ENCODE results near the gene PARP8.

GRCh38 chr5:50653946-50654345 lies 12.5 kb upstream of the PARP8 start:
- no peak for TF ChIP-seq POLR2A (IDR thresholded peaks at IDR 0.05; ENCODE audit: low read length)
- no peak for TF ChIP-seq GATA1 (IDR thresholded peaks at IDR 0.05; ENCODE audit: low read depth, low read length)
